Hepatocyte (in vitro differentiated cells): Measurements from ENCODE around the gene EBP.
A peak's percentile ranks its signal among the peaks of the same experiment; 100 is the strongest.

ENCODE experiments used
- CTCF ChIP-seq: fragments of 200-600 bp; sonication (generic); IDR thresholded peaks from 2 replicates; pipeline ENCODE4 v1.5.1; 2016; ENCODE audit warnings: antibody characterized with exemption, mild to moderate bottlenecking; ENCODE audit not compliant: poor library complexity
- EZH2 ChIP-seq: fragments of 200-600 bp; sonication (generic); IDR thresholded peaks from 2 replicates; pipeline ENCODE4 v1.6.1; 2016; ENCODE audit warnings: antibody characterized with exemption, mild to moderate bottlenecking, borderline replicate concordance
- EZH2phosphoT487 ChIP-seq: fragments of 200-600 bp; sonication (generic); IDR thresholded peaks from one replicate; pipeline ENCODE4 v1.6.1; 2018; ENCODE audit warnings: antibody characterized with exemption, mild to moderate bottlenecking, low read depth, moderate library complexity; ENCODE audit not compliant: unreplicated experiment, severe bottlenecking

GRCh38 chrX:48493890-48494364 is 27.7 kb upstream of the EBP start:
- TF ChIP-seq CTCF (peak; percentile 41), EZH2 (no peak), EZH2phosphoT487 (no peak)
